ENCODE data around the gene AKT1S1.

The AKT1S1 gene

DNA sequence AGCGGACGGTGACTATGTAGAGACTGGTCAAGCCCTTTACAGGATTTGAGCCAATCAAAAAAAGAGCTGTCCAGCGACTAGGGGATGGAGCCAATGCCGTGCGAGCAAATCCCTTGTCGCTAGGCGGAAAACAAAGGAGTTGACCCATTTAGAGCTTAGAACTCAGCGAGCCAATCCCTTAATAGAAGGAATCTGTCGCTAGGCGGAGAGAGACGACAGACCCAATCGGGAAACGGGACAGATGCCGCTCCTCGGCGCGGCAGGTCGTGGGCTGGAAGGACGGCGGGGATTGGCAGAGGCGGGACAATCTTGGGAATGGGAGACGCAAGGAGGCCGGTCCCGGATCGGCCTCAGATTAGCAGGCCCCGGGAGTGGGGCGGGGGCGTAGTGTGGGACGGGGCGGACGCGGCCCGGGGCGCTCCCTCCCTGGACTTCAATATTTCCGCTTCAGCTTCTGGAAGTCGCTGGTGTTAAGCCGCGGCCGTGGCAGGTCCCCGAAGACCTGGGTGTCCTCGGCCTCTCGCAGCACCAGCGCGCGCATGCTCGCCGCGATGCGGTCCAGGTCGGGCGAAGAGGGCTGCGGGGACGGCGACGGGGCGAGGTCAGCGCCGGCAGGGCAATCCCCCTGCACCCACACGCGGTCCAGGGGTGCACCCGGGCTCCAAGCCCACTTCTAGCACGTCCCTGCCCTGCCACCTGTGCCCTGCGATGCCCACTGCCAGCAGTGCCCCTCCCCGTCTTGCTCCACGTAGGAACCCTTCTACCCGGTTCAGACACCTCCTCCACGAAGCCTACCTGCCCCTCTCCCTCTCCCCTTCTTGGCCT lies 7.5 kb downstream of the AKT1S1 start:
- H3K27ac ChIP-seq: peak overlapping the region; percentile 96
- POLR2A ChIA-PET (ENCODE audit: low non-redundant PET): interaction anchor here (0.6 to 1.3 kb wide), 3 partner anchors 19 to 724 kb away, joined by 3 to 6 read pairs (median 3); partner anchors contain the start of gene PTOV1
- TF ChIP-seq, protein P1, sequence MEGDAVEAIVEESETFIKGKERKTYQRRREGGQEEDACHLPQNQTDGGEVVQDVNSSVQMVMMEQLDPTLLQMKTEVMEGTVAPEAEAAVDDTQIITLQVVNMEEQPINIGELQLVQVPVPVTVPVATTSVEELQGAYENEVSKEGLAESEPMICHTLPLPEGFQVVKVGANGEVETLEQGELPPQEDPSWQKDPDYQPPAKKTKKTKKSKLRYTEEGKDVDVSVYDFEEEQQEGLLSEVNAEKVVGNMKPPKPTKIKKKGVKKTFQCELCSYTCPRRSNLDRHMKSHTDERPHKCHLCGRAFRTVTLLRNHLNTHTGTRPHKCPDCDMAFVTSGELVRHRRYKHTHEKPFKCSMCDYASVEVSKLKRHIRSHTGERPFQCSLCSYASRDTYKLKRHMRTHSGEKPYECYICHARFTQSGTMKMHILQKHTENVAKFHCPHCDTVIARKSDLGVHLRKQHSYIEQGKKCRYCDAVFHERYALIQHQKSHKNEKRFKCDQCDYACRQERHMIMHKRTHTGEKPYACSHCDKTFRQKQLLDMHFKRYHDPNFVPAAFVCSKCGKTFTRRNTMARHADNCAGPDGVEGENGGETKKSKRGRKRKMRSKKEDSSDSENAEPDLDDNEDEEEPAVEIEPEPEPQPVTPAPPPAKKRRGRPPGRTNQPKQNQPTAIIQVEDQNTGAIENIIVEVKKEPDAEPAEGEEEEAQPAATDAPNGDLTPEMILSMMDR (conservative IDR thresholded peaks at IDR 0.05; ENCODE audit: low read depth): no peak
- CTCF ChIA-PET: no interaction called here
- peak; percentile 97 for DNase-seq (ENCODE audit: low spot score)

DNA sequence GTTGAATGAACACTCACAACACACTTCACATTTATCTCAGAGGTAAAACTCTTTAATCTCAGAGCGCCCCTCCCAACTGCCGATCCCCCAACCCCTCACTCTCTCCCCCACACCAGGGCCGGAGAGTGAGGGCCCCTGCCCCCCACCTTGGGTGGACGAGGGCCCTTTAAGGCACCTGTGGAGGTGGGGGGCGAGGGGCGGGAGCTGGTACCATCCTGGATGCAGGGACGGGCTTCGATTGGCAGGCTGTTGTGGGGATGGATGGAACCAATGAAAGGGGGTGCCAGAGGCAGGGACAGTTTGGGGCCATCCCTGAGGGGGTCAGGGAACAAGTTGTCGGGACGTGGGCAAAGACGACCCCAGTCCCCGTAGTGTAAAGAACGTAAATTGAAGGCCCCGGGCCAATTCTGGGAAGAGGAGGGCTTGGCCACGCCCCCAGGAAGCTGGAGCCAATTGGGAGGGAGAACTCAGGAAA lies 8.1 kb downstream of the AKT1S1 start:
- peak overlapping the region; percentile 96 for H3K27ac ChIP-seq
- DNase-seq (ENCODE audit: low spot score): no peak
- CTCF ChIA-PET: no interaction called here
- POLR2A ChIA-PET (ENCODE audit: low non-redundant PET): interaction anchor here (0.7 to 1.6 kb wide), 4 partner anchors 8 to 171 kb away, joined by 3 to 6 read pairs (median 4); partner anchors contain the start of genes AKT1S1 and PTOV1
- TF ChIP-seq, protein P1 (conservative IDR thresholded peaks at IDR 0.05; ENCODE audit: low read depth): no peak

DNA sequence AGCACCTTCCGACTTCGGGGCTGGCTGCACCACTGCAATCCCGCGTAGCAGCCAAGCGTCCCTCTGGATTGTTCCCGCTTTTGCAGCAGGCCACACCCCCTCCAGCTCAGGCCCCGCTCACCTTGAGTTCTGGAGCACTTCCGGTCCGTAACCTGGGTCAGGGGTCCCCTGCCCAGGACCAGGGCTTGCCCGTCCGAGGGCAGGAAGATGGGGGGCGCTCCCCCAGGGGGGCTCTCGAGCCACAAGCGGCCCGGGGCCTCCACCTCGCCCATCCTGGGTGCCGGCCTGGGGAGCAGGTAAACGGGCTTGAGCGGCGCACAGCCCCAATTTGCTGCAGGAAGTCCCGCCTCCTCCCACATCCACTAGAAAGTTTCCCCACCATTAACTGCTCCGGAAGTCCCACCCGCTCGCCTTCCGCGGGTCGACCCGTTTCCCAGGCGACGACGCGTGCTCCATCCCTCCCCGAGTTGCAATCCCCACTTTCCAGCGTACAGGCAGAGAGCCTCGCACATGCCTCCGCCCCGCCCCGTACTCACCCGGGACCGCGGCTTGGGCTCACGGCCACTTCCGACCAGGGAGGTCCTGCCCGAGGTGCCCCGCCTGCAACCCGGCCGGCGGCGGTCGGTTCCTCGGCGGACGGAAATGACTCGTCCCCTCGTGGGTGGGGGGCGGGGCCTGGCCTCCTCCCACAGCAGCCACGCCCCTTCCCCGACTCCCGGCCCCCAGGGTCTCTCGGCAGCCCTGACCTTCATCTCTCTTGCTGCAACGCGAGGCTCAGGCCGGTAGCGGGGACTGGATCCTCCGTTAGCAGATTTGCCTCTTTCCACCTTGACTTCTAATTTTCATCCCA lies 10.0 kb downstream of the AKT1S1 start, which contains the start of gene PNKP:
PNKP (minus strand) TSS at position 644 of the 850 bp plus-strand sequence; CDS start at position 272, 372 bp downstream.
- ChIA-PET CTCF (no interaction called here), POLR2A (ENCODE audit: low non-redundant PET) (interaction anchor here (1.6 kb wide), 1 partner anchor 10 kb away, joined by 4 read pairs; the partner anchor contains the start of gene AKT1S1)
- H3K27ac ChIP-seq: peak within 1 kb of the TSS; percentile 96
- TF ChIP-seq, protein P1 (conservative IDR thresholded peaks at IDR 0.05; ENCODE audit: low read depth): no peak
- peak; percentile 93 for DNase-seq (ENCODE audit: low spot score)

GRCh38 chr19:49864890-49865289 lies 12.3 kb downstream of the AKT1S1 start:
- DNase-seq (ENCODE audit: low spot score): no peak
- ChIA-PET CTCF (no interaction called here), POLR2A (ENCODE audit: low non-redundant PET) (interaction anchor here (1.5 kb wide), 1 partner anchor 14 kb away, joined by 13 read pairs; the partner anchor contains the start of gene PTOV1)
- peak overlapping the region; percentile 96 for H3K27ac ChIP-seq
- TF ChIP-seq, protein P1 (conservative IDR thresholded peaks at IDR 0.05; ENCODE audit: low read depth): no peak

- POLR2A ChIA-PET (ENCODE audit: low non-redundant PET): interaction anchor here (0.7 kb wide), 1 partner anchor 13 kb away, joined by 5 read pairs; no protein-coding TSS in a partner anchor
- H3K27ac ChIP-seq: peak overlapping the region; percentile 71
- TF ChIP-seq, protein P1 (conservative IDR thresholded peaks at IDR 0.05; ENCODE audit: low read depth): no peak
- CTCF ChIA-PET: no interaction called here
- no peak for DNase-seq (ENCODE audit: low spot score)
Observed at GRCh38 chr19:49863935-49864320, 13.2 kb downstream of the AKT1S1 start.

All from RWPE1 (cell line).